ENCODE results near the gene CLPTM1. TPM values are rescaled to one million over a fixed set of nuclear protein-coding genes. Genes with fewer than 3 reads are reported as not detected.

CLPTM1 gene
- total RNA-seq, 4 donors from 2014 or later = 95.7 to 156 (median 125) TPM

DNA sequence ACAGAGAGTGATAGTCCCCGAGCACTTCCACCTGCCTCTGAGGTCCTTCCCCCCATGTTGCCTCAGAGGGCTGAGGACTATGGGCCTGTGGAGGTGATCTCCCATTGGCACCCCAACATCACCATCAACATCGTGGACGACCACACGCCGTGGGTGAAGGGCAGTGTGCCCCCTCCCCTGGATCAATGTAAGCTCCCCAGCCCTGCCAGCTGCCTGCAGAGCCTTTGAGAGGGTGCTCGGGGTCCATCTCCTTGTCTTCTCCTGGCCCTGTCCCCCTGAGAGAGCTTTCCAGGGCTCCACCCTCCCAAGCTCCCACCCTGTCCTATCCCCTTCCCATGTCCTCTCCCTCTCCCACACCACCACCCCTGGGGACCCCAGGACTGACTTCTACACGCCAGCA lies 31.2 kb downstream of the CLPTM1 start:
- Histone ChIP-seq H3K36me3 (peaks cover 0 to 90% (median 0%) of the 10 kb centered on the region in 3 donors), H3K27me3 (no peaks in the 10 kb centered on the region)
- no peak for DNase-seq

DNA sequence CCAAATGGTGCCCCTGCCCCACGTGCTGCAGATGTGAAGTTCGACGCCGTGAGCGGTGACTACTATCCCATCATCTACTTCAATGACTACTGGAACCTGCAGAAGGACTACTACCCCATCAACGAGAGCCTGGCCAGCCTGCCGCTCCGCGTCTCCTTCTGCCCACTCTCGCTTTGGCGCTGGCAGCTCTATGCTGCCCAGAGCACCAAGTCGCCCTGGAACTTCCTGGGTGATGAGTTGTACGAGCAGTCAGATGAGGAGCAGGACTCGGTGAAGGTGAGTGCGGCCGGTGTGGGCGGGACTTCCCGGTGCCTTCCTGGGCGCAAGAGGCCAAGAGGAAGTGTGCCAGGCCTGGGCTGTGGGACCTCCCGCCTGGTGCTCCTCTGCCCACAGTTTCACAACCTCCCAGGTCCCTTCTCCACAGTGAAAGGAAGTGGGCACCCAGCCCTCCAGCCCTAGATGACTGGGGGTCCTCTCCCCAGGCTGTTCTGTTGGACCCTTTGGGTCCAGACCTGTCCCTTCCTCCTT lies 32.0 kb downstream of the CLPTM1 start:
- Histone ChIP-seq H3K27me3 (no peaks in the 10 kb centered on the region), H3K4me1 (no peaks in the 10 kb centered on the region), H3K36me3 (peaks cover 0 to 91% (median 0%) of the 10 kb centered on the region in 3 donors), H3K4me3 (no peak overlapping the region), H3K27ac (no peak overlapping the region), H3K9me3 (no peaks in the 10 kb centered on the region)
- DNase-seq = no peak
- no peak for TF ChIP-seq POLR2A (IDR thresholded peaks at IDR 0.05)
- TF ChIP-seq, protein P1, sequence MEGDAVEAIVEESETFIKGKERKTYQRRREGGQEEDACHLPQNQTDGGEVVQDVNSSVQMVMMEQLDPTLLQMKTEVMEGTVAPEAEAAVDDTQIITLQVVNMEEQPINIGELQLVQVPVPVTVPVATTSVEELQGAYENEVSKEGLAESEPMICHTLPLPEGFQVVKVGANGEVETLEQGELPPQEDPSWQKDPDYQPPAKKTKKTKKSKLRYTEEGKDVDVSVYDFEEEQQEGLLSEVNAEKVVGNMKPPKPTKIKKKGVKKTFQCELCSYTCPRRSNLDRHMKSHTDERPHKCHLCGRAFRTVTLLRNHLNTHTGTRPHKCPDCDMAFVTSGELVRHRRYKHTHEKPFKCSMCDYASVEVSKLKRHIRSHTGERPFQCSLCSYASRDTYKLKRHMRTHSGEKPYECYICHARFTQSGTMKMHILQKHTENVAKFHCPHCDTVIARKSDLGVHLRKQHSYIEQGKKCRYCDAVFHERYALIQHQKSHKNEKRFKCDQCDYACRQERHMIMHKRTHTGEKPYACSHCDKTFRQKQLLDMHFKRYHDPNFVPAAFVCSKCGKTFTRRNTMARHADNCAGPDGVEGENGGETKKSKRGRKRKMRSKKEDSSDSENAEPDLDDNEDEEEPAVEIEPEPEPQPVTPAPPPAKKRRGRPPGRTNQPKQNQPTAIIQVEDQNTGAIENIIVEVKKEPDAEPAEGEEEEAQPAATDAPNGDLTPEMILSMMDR (IDR thresholded peaks at IDR 0.05) = no peak

More for the DNA sequence above, 31.2 kb downstream of the CLPTM1 start:
- no peak overlapping the region for H3K4me3 ChIP-seq
- H3K4me1 ChIP-seq = no peaks in the 10 kb centered on the region
- H3K27ac ChIP-seq = no peak overlapping the region
- TF ChIP-seq POLR2A (IDR thresholded peaks at IDR 0.05) = no peak
- TF ChIP-seq, protein P1 (IDR thresholded peaks at IDR 0.05) = no peak
- H3K9me3 ChIP-seq = no peaks in the 10 kb centered on the region

DNA sequence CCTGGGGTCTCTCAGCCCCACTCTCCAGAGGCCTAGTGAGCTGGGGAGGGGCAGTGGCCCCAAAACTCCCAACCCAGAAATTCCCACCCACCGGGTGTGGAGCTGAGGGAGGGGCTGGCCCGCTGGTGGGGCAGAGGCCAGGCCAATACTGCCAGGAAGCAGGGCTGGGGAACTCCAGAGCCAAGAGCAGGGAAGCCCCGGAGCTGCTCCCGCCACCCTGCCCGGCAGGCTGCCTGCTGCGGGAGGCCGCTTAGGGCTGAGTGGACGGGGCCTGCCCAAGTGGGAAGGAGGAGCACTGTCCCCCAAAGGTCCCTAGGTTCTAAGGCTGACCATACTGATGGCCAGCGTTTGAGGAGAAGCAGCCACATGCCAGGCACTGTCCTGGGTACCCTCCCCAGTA lies 33.1 kb downstream of the CLPTM1 start:
- no peaks in the 10 kb centered on the region for H3K4me1 ChIP-seq
- peaks cover 0 to 92% (median 0%) of the 10 kb centered on the region in 3 donors for H3K36me3 ChIP-seq
- no peak overlapping the region for H3K27ac ChIP-seq
- no peaks in the 10 kb centered on the region for H3K9me3 ChIP-seq
- DNase-seq = no peak
- TF ChIP-seq, protein P1 (IDR thresholded peaks at IDR 0.05) = no peak
- TF ChIP-seq POLR2A (IDR thresholded peaks at IDR 0.05) = no peak
- H3K4me3 ChIP-seq = no peak overlapping the region
- no peaks in the 10 kb centered on the region for H3K27me3 ChIP-seq

DNA sequence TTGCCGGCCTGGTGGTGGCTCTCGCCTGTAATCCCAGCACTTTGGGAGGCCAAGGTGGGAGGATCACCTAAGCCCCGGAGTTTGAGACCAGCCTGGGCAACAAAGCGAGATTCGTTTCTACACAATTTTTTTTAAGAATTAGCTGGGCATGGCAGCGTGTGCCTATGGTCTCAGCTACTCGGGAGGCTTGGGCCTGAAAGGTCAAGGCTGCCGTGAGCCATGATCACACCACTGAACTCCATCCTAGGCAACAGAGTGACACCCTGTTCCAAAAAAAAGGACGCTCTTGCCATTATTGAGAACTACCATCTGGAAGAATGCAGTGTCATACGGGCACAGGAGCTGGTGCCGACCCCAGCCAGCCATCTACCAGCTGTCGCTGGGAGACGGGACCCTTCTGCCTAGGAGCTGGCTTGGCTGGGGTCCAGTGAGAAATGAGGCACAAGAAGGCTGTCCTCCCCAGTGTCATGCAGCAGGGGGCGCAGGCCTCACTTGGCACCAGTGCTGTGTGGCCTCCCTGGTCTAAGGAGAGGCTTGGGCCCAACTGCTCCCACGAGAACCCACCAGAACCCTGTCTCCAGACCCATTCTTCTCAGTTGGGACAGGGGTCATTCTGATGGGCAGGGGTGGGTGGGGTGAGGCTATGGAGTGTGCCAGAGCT lies 33.8 kb downstream of the CLPTM1 start:
- H3K4me3 ChIP-seq = no peak overlapping the region
- peak overlapping the region in 1 of 4 donors; percentile 42 for H3K27ac ChIP-seq
- peak; percentile 64 to 88 (median 81) for DNase-seq
- no peaks in the 10 kb centered on the region for H3K27me3 ChIP-seq
- no peaks in the 10 kb centered on the region for H3K9me3 ChIP-seq
- H3K4me1 ChIP-seq = no peaks in the 10 kb centered on the region
- H3K36me3 ChIP-seq = peaks cover 0 to 87% (median 0%) of the 10 kb centered on the region in 3 donors
- TF ChIP-seq POLR2A (IDR thresholded peaks at IDR 0.05) = no peak
- TF ChIP-seq, protein P1 (IDR thresholded peaks at IDR 0.05) = peak; percentile 43 to 86 (median 72)

DNA sequence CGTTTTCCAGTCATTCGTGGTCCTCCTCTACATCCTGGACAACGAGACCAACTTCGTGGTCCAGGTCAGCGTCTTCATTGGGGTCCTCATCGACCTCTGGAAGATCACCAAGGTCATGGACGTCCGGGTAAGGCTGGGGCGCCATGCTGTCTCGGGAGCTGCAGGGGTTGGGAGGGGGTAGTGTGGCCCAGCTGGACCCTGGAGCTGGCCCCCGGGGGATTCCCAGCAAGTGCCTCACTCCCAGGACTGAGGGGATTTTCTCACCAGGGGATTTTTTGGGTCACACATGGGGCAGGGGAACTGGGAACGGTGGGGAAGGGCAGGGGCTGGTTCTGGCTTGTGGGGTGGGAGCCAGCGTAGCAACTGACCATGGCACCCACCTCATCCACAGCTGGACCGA lies 35.3 kb downstream of the CLPTM1 start:
- Histone ChIP-seq H3K27me3 (no peaks in the 10 kb centered on the region), H3K4me1 (no peaks in the 10 kb centered on the region), H3K4me3 (no peak overlapping the region), H3K36me3 (peaks cover 0 to 73% (median 0%) of the 10 kb centered on the region in 3 donors), H3K27ac (peak overlapping the region in 1 of 4 donors; percentile 25), H3K9me3 (no peaks in the 10 kb centered on the region)
- no peak for DNase-seq
- no peak for TF ChIP-seq POLR2A (IDR thresholded peaks at IDR 0.05)
- TF ChIP-seq, protein P1 (IDR thresholded peaks at IDR 0.05) = no peak

All from Peyer's patch (tissue), 4 donors.